ENCODE data around the gene NSD1.

Gene NSD1

GRCh38 chr5:177311723-177312648 lies 178.4 kb downstream of the NSD1 start, which contains the start of gene MXD3:
Gene MXD3 (minus strand): TSS chr5:177311898. CDS start chr5:177311830, 68 bp downstream.
- peak; percentile 99 for DNase-seq

- peak; percentile 75 for DNase-seq
Observed at GRCh38 chr5:177312649-177313181, 179.1 kb downstream of the NSD1 start.

GRCh38 chr5:177313561-177314259 lies 180.1 kb downstream of the NSD1 start:
- DNase-seq: no peak

- DNase-seq: no peak
Observed at GRCh38 chr5:177314376-177315342, 181.1 kb downstream of the NSD1 start.

GRCh38 chr5:177315411-177315810 lies 181.8 kb downstream of the NSD1 start:
- no peak for DNase-seq

- DNase-seq: no peak
Observed at GRCh38 chr5:177316005-177316404, 182.4 kb downstream of the NSD1 start.

- DNase-seq: peak; percentile 82
Observed at GRCh38 chr5:177317959-177318377, 184.4 kb downstream of the NSD1 start.

GRCh38 chr5:177319913-177320588 lies 186.5 kb downstream of the NSD1 start:
- DNase-seq: no peak

GRCh38 chr5:177320879-177321278 lies 187.3 kb downstream of the NSD1 start:
- DNase-seq: no peak

GRCh38 chr5:177325868-177326381 lies 192.4 kb downstream of the NSD1 start:
- no peak for DNase-seq

GRCh38 chr5:177327539-177328522 lies 194.3 kb downstream of the NSD1 start:
- DNase-seq: no peak

GRCh38 chr5:177328545-177329231 lies 195.1 kb downstream of the NSD1 start:
- DNase-seq: no peak

- DNase-seq: no peak
Observed at GRCh38 chr5:177329883-177330282, 196.3 kb downstream of the NSD1 start.

GRCh38 chr5:177330991-177331842 lies 197.6 kb downstream of the NSD1 start:
- DNase-seq: no peak

- DNase-seq: no peak
Observed at GRCh38 chr5:177332031-177332895, 198.7 kb downstream of the NSD1 start.

- DNase-seq: no peak
Observed at GRCh38 chr5:177332896-177333260, 199.3 kb downstream of the NSD1 start.

- DNase-seq: no peak
Observed at GRCh38 chr5:177333420-177334154, 200.0 kb downstream of the NSD1 start.
